ENCODE data around the gene IFNA17.
"Not testable (repeated sequence)": the region's sequence is repeated elsewhere in the genome, so short reads cannot be mapped to it uniquely, and the experiment has no call there.

Gene IFNA17

DNA sequence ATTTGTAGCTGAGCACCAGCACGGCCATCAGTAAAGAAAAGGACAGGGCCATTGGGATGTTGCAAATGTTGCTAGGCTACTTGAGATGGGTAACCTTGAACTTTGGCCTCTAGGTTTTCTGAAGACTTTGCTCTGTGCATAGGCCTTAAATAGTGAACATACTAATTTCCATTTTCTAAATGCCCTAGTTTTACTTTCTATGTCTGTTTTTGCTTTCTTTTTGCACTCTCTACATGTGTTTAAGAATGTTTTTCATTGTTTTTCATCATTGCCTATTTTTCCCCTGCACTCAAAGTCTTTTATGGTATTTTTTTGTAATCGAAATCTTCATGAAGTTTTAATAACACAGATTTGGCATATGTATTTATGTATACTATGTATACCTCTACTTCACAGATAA lies at the start of gene IFNA17:
Gene IFNA17, minus strand, starts transcription at position 101 of the 400 bp plus-strand sequence. Its CDS starts 49 bp downstream, at position 52.
- DNase-seq: no peak

DNA sequence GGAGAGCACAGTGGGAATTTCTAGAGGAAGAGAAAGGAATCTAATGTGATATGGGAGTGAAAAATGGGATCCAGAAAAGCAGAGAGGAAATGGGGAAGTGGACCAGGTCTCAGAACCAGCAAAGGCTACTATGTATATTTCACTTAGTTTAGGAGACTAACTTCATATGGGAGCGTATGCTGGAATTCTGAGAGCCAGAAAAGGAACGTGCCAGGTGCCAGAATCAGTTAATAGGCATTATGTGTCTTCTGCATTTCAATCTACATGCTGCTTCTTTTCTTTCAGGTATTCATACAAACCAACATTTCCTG lies 40.3 kb upstream of the IFNA17 start:
- no peak for DNase-seq

DNA sequence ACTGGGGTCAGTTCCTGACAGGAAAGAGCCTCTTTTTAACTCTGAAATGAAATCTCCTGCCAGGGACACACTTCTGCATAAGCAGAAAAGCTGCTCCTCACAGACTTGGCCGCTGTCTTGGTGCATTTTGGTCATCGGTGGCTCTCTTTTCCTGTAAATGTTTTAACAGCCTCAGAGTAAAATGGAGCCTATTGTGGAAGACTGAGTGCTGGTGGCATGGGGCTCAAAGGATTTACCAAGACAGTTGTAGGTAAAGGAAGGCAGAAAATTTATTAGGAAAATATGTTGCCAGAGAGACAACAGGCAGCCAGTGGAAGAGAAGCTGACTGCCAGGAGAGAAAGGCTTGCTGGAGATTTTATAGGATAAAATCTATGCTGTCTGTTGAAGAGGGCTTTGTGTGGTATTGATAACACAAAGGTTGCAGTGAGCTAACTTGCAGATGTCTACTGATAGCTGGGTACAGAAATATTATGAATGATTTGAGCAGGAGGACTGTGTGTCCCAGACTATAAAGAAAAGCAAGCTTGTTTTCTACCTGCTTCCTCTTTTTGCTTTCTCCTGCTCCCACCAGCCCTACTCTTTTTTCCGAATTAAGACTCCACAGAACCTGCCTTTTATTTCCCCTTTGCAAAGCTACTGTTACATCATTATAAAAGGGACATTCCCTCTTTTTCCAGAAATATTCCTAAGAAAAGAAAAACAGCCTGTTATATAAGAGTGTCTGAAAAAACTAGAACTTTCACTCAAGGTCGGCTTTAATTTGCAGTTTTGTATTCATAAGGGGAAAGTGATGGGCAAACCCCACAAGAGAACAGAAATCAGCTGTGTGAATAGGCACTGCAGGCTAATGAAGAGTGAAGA lies 39.7 kb upstream of the IFNA17 start:
- no peak for DNase-seq

DNA sequence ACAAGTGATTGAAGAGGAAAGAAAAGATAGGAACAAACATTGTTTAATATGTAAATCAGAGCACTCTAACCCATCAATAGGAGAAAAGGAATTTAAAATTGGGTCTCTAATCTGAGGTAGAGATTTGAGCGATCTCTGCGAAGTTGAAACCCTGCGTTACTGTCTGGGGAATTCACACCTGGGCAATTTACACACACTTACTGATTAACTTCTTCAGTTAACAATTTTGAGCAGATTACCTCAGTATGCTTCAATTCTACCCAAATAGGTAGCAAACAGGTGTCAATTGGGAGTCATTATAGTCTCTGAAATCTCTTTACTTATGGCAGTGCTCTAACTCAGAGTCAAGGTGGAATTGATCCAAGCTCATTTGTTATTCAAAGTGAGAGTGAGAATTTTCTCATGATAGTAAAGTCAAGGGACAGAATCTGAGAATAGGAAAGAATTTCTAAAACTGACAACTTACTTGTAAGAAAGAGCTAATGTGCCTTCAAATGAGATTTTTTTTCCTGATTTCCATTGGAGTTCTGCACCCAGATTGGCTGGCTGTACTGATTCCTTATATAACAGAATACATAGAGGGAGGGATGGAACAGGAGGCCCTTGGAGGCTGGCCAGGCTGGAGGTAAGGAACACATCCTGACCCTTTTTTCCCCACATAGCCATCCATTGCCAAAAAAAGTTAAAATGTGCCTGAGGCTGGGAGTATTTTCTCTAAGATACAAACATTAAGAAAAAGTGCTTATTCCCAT lies 38.9 kb upstream of the IFNA17 start:
- DNase-seq: no peak

DNA sequence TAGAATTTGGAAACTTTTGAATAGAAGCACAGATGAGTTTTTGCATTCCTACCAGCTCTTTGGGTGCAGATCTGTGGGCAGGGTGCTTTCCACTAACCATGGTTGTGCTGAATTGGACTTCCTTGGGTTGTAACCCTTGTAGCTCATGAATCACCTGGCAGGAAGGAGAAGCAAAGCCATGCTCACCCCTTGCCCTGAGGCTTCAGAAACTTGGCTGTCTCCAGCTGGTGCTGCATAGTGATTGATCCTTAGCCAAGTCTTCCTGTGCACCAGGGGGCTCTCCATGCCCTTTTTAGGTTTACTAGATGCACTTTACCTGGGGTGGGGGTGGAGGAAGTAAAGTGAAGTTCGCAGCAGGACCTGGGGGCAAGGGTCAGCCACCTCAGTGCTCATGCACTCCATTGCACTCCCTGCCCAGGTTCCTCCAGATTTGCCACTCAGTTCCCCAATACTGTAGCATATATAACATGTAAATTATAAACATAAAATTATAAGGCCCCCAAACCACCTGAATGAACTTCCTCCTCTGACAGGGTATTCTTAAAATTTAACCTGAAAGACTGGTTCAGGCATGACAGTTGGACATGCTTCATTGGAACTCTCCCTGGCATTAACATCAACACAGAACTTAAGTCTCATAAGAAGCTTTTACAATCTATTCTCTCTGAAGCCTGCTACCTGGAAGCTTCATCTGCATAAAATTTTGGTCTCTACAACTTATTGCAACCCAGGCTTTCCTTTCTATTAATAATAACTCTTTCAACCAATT lies 37.6 kb upstream of the IFNA17 start:
- DNase-seq: no peak

DNA sequence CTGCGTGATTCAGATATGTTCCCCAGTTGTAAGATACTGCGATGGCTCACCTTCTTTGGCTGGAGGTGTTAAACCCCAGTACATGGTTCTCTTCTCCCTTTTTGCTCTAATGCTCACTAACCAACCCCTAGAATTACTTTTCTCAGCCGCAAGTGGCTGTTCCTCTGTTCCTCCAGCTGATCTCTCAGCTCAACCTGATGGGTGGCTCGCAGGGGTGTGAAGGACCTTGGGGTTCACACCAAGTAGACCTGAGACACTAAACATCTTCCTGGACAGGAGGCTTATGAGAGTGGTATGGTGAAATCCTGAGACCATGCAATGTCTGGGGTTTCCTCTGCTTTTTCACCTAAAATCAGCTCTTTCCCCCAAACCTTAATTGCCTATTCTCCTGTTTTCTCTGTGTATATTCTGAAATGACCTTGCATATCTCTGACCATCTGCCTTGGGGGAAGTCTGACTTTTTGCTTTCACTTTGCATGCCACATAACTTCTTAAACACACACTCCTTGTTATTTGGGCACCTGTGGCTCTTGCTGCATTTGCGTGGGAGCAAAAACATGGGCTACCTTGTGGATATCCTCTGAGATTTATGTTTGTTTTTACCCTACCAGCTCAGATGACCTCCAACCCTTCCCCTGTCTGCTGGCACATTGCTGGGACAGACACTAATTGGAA lies 27.7 kb upstream of the IFNA17 start:
- no peak for DNase-seq

DNA sequence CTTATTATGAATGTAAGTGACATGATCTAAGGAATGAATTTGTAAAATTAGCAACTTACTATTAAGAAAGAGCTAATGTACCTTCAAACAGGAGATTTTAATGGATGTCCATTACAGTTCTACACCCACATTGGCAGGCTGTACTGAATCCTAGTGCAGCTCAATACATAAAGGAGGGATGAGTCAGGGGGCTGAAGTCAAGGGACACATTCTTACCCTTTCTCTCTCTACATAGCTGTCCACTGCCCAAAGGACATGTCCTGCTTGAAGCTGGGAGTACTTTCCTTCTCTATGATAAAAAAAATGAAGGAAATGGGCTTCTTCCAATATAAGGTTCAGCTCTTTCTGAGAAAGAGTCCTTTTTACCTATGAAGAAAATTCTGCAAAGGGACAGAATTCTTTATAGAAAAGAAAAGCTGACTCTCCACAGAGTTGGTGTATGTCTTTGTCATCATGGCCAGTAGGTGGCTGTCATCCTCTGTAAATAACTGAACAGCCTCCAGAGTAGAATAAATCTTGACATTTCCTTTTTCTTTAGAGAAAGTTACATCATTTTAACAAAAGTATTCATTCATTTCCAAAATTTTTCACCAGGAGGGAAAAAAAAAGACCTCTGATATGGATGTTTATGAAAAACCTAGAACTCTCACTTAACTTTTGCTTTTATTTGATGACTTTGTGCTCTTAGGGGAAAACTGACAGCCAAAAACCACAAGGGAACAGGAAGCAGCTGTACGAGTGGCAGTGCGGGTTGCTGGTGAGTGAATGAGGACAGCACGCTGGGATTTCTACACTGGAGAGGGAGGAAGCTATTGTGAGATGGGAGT lies 24.9 kb upstream of the IFNA17 start:
- no peak for DNase-seq

DNA sequence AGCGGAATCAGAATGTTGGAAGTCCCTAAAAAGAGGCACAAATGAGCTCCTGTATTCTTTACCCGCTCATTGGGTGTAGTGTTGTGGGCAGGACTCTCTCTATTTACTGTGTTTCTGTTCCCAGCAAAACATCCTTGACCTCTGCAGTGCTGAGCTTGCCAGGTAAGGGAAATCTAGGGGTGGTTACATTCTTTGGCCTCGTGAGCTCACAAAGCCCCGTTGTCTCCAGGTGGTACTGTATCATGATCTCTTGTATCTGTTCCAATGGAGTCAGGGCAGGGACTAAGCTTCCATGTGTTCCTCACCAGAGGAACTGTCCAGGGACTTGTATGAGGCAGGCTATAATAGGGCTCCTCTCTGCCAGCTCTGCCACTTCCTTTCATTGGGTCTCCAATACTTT lies 23.6 kb upstream of the IFNA17 start:
- DNase-seq: no peak

DNA sequence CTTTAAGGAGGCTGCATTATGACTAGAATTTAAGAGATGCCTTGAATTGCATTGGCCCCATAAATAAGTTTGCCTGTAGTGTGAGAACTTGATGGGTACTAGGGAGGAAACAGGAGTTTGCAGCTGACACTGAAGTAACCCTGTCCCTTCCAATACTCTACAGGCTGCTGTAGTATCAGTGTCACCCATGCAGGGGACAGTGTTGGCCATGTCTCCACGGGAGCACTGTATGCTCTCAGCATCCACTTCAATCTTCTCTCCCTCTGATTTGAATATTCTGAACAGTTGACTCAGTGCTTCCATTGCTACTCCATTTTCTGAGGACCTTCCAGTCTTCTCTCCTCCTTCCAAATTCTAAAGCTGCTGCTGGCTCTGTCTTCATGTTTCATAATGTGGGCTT lies 23.2 kb upstream of the IFNA17 start:
- DNase-seq: no peak

DNA sequence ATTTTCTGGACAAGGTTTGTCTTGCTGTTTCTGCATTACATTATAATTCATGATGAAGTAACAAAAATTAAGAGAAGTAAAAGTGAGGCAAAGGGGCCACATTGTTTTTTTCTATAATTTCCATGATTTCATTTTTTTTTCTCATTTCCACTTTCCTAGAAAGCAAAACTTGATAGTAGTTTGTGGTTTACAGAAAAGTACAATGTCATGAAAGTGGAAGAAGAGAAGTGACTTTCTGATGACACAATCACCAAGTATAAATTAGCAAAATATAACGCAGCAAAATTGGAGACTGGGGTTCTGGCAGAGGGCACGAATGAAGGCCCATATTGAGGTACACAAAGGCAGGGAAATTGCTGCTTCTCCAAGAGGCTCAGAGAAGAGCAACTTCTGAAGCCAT lies 16.8 kb upstream of the IFNA17 start:
- no peak for DNase-seq

DNA sequence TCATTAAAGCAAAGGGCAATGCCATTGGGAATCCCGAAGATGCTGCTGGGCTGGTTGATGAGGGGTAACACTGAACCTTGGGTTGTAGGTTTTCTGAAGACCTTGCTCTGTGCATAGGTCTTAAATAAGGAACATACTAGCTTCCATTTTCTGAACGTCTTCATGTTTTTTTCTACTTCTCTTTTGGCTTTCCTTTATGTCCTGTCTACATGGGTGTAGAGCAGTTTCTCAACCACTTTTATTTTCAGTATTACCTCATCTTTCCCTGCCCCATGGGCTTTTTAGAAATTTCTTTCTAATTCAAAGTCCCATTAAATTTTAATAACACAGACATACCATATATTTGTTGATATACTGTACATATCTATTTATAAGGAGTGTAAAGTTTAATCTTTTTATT lies 11.9 kb upstream of the IFNA17 start, which contains the start of gene IFNA14:
Gene IFNA14, minus strand, starts transcription at position 95 of the 400 bp plus-strand sequence. Its CDS starts 70 bp downstream, at position 25.
- no peak for DNase-seq

DNA sequence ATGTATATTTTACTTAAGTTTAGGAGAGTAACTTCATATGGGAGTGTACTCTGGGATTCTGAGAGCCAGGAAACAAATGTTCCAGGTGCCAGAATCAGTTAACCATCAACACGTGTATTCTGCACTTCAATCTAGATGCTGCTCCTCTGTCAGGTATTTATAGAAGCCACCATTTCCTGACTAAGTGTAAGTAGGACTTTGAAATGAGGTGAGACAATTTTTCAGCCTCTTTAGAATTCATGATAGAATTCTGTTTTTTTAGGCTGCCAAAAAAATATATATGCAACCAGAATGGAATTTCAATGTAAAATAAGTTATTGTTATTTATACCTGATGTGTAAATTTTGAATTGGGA lies 8.3 kb upstream of the IFNA17 start:
- not testable (repeated sequence) for DNase-seq

DNA sequence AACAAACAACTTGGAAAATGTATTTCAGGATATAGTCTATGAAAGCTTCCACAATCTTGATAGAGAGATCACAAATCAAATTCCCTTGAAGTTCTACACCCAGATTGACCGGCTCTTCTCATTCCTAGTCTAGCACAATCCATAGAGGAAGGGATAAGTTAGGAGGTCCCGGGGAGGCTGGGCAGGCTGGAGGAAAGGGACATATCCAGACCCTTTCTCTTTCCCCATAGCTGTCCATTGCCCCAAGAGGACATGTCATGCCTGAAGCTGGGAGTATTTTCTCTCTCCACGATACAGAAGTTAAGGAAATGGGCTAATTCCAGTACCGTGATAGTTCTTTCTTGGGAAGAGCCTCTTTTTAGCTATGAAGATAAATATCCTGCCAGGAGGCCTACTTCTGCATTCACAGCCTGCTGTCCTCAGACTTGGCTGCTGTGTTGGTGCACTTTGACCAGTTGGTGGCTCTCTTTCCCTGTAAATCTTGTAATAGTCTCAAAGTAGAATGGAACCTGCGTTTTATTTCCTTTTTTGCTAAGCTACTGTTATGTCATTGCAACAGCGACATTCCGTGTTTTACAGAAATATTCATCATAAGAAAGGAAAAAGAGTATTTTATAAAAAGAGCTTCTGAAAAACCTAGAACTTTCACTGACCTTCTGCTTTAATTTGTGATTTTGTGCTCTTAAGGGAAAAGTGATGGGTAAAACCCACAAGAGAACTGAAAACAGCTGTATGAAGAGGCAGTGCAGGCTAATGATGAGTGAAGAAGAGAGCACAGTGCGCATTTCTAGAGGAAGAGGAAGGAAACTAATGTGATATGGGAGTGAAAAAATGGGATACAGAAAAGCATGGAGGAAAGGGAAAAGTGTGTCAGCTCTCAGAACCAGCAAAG lies 7.7 kb upstream of the IFNA17 start:
- DNase-seq: not testable (repeated sequence)

DNA sequence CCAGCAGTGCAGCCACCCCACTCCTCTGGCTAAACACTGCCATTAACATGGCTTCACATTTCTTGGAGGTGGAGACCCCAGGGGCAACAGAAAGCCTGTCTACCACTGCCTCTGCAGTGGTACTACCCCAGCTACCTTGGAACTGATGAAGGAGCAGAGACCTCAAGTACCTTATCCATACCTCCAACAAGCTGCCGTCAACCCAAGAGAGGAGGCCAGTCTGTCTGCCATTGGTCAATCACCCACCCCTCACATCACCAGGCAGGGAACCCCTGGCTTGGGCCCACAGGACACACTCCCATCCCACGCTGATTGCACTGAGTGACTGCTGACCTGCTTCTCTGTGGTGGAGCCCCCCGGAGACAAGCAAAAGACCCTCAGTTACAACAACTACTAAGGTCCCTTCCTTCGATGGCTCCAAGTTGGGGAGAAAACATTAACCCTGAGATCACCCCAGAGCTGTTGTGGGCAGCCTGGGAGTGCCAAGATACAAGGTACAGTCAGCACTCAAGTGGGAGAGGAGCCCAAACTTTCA lies 6.2 kb upstream of the IFNA17 start:
- DNase-seq: no peak

DNA sequence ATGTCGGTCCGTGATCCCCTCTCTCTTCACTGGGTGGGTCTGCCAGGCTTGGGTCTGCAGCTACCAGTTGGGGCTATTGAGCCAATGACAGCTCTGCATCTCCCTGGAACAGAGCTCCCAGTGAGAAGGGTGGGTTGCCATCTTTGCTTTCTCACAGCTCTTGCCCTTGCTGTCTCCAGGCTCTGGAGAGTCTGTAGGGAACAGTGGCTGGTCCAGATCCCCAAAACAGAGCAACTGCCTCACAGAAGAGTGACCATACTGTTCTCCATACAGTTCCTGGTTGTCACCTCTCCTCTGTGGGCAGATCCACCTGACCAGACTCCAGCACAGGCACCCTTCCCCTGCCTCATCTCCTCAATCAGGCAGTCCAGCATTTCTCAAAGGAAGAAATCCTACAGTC lies 5.2 kb upstream of the IFNA17 start:
- no peak for DNase-seq

DNA sequence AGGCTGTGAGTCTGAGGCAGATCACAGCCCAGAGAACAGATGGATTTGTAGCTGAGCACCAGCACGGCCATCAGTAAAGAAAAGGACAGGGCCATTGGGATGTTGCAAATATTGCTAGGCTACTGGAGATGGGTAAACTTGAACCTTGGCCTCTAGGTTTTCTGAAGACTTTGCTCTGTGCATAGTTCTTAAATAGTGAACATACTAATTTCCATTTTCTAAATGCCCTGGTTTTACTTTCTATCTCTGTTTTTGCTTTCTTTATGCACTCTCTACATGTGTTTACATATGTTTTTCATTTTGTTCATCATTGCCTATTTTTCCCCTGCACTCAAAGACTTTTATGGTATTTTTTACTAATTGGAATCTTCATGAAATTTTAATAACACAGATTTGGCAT lies 10.8 kb downstream of the IFNA17 start, which contains the start of gene IFNA16:
Gene IFNA16, minus strand, starts transcription at position 101 of the 400 bp plus-strand sequence. Its CDS starts 6 bp downstream, at position 95.
- not testable (repeated sequence) for DNase-seq

DNA sequence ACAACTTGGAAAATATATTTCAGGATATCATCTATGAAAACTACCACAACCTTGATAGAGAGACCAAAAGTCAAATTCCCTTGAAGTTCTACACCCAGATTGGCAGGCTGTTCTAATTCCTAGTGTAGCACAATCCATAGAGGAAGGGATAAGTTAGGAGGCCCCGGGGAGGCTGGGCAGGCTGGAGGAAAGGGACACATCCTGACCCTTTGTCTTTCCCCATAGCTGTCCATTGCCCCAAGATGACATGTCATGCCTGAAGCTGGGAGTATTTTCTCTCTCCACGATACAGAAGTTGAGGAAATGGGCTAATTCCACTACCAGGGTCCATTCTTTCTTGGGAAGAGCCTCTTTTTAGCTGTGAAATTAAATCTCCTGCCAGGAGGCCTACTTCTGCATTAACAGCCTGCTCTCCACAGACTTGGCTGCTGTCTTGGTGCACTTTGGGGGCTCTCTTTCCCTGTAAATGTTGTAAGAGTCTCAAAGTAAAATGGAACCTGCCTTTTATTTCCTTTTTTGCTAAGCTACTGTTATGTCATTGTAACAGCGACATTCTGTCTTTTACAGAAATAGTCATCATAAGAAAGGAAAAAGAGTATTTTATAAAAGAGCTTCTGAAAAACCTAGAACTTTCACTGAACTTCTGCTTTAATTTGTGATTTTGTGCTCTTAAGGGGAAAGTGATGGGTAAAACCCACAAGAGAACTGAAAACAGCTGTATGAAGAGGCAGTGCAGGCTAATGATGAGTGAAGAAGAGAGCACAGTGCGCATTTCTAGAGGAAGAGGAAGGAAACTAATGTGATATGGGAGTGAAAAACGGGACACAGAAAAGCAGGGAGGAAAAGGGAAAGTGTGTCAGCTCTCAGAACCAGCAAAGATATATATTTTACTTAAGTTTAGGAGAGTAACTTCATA lies 14.4 kb downstream of the IFNA17 start:
- not testable (repeated sequence) for DNase-seq

DNA sequence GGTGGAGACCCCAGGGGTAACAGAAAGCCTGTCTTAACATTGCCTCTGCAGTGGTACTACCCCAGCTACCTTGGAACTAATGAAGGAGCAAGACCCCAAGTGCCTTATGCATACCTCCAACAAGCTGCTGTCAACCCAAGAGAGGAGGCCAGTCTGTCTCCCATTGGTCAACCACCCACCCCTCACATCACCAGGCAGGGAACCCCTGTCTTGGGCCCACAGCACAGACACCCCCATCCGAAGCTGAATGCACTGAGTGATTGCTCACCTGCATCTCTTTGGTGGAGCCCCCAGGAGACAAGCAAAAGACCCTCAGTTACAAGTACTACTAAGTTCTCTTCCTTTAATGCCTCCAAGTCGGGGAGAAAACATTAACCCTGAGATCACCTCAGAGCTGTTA lies 15.9 kb downstream of the IFNA17 start:
- not testable (repeated sequence) for DNase-seq

DNA sequence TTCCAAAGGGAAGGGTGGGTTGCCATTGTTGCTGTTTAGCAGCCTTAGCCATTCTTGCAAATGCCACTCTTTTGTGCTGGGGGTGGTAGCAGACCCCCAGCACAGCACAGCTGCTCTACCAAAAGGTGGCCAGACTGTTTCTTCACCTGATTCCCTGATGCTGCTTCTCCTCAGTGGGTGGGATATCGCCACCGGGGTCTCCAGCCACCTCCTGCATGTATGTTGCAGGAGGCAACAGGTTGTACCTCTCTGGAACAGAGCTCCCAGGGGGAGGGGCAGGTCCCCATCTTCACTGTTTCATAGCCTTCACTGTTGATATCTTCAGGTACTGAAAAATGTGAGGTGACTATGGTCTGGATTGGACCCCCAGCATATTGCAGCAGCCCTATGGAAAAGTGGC lies 17.2 kb downstream of the IFNA17 start:
- not testable (repeated sequence) for DNase-seq

Data from NCI-H187 treated with DMSO at 0.1 percent for 48 hours (cell line).